SK-N-SH treated with all-trans-retinoic acid at 6 μM for 48 hours (cell line): Measurements from ENCODE around the gene MICB.

Experiments
- ATAC-seq: fragments of 200-7000 bp; cut with Tn5 transposase; 3 replicates; pipeline ENCODE4 v1.9.1; 2020; ENCODE audit warnings: mild to moderate bottlenecking, moderate library complexity
- ARNTL ChIP-seq: fragments of 450-650 bp; formaldehyde crosslinking; IDR thresholded peaks from 2 replicates; pipeline ENCODE4 v1.5.0; 2020; ENCODE audit warnings: low read depth, mild to moderate bottlenecking, moderate library complexity, borderline replicate concordance
- BACH2 ChIP-seq: fragments of 250-450 bp; sonication (Bioruptor Pico); IDR thresholded peaks from 2 replicates; pipeline ENCODE4 v1.9.0; 2021; ENCODE audit warnings: mild to moderate bottlenecking, borderline replicate concordance
- CSRNP3 ChIP-seq: fragments of 250-450 bp; sonication (Bioruptor Pico); IDR thresholded peaks from 2 replicates; pipeline ENCODE4 v1.5.1; 2021; ENCODE audit warnings: mild to moderate bottlenecking, moderate library complexity
- GLIS3 ChIP-seq: fragments of 250-450 bp; sonication (Bioruptor Pico); IDR thresholded peaks from 2 replicates; pipeline ENCODE4 v1.5.0; 2020; ENCODE audit warnings: mild to moderate bottlenecking, moderate library complexity
- ISL1 ChIP-seq: fragments of 250-450 bp; sonication (Bioruptor Pico); IDR thresholded peaks from 2 replicates; pipeline ENCODE4 v2.1.2; 2022; ENCODE audit warnings: mild to moderate bottlenecking, moderate library complexity
- OSR1 ChIP-seq: fragments of 250-450 bp; sonication (Bioruptor Pico); IDR thresholded peaks from 2 replicates; pipeline ENCODE4 v1.8.0; 2022; ENCODE audit warnings: moderate library complexity, mild to moderate bottlenecking, inconsistent platforms
- PATZ1 ChIP-seq: fragments of 250-450 bp; sonication (Bioruptor Pico); IDR thresholded peaks from 2 replicates; pipeline ENCODE4 v1.8.0; 2020; ENCODE audit warnings: mild to moderate bottlenecking, moderate library complexity, borderline replicate concordance
- POU6F1 ChIP-seq: fragments of 250-450 bp; sonication (Bioruptor Pico); IDR thresholded peaks from 2 replicates; pipeline ENCODE4 v1.8.0; 2021; ENCODE audit warnings: low read depth, mild to moderate bottlenecking, moderate library complexity, borderline replicate concordance
- PPARA ChIP-seq: fragments of 250-450 bp; sonication (Bioruptor Pico); IDR thresholded peaks from 2 replicates; pipeline ENCODE4 v1.5.0; 2020; ENCODE audit warnings: mild to moderate bottlenecking, borderline replicate concordance
- RARB ChIP-seq: fragments of 250-450 bp; sonication (Bioruptor Pico); IDR thresholded peaks from 2 replicates; pipeline ENCODE4 v1.8.0; 2021; ENCODE audit warnings: mild to moderate bottlenecking, moderate library complexity
- SNAI2 ChIP-seq: fragments of 250-450 bp; sonication (Bioruptor Pico); IDR thresholded peaks from 2 replicates; pipeline ENCODE4 v1.5.0; 2020; ENCODE audit warnings: mild to moderate bottlenecking, moderate library complexity
- TCF4 ChIP-seq: fragments of 250-450 bp; sonication (Bioruptor Pico); IDR thresholded peaks from 2 replicates; pipeline ENCODE4 v1.8.0; 2021; ENCODE audit warnings: mild to moderate bottlenecking, moderate library complexity, borderline replicate concordance
- TOX ChIP-seq: fragments of 250-450 bp; sonication (Bioruptor Pico); IDR thresholded peaks from 2 replicates; pipeline ENCODE4 v1.8.0; 2021; ENCODE audit warnings: mild to moderate bottlenecking, moderate library complexity, borderline replicate concordance
- TSHZ2 ChIP-seq: fragments of 250-450 bp; sonication (Bioruptor Pico); IDR thresholded peaks from 2 replicates; pipeline ENCODE4 v1.5.0; 2020; ENCODE audit warnings: mild to moderate bottlenecking, moderate library complexity
- ZC3H10 ChIP-seq: fragments of 250-450 bp; sonication (Bioruptor Pico); IDR thresholded peaks from 2 replicates; pipeline ENCODE4 v1.5.1; 2021; ENCODE audit warnings: mild to moderate bottlenecking, moderate library complexity
- ZFP3 ChIP-seq: fragments of 250-450 bp; sonication (Bioruptor Pico); IDR thresholded peaks from 2 replicates; pipeline ENCODE4 v1.5.0; 2020; ENCODE audit warnings: mild to moderate bottlenecking, moderate library complexity
- ZFP30 ChIP-seq: fragments of 450-650 bp; formaldehyde crosslinking; IDR thresholded peaks from 2 replicates; pipeline ENCODE4 v1.5.0; 2022; ENCODE audit warnings: mild to moderate bottlenecking, moderate library complexity
- ZNF565 ChIP-seq: fragments of 450-650 bp; formaldehyde crosslinking; conservative IDR thresholded peaks from 2 replicates; pipeline ENCODE4 v1.5.0; 2020; ENCODE audit warnings: low read depth, mild to moderate bottlenecking, moderate library complexity
- ZNF70 ChIP-seq: fragments of 450-650 bp; formaldehyde crosslinking; IDR thresholded peaks from 2 replicates; pipeline ENCODE4 v1.5.0; 2020; ENCODE audit warnings: mild to moderate bottlenecking, moderate library complexity
- ZNF8 ChIP-seq: fragments of 450-650 bp; formaldehyde crosslinking; IDR thresholded peaks from 2 replicates; pipeline ENCODE4 v1.5.0; 2020; ENCODE audit warnings: mild to moderate bottlenecking, moderate library complexity

MICB gene

GRCh38 chr6:31558631-31559500 is 60.9 kb downstream of the MICB start (continued):
- TF ChIP-seq BACH2 (CRISPR knock-in tag), result no peak
- no peak for TF ChIP-seq CSRNP3
- no peak for TF ChIP-seq ARNTL (CRISPR knock-in tag)
- no peak for TF ChIP-seq GLIS3 (CRISPR knock-in tag)
- TF ChIP-seq ZNF8 (CRISPR knock-in tag), result no peak

GRCh38 chr6:31559606-31559957 is 61.6 kb downstream of the MICB start:
- ATAC-seq, result peak; percentile 3; the same call in 1 of the 3 replicates

More at GRCh38 chr6:31559606-31559957, 61.6 kb downstream of the MICB start:
- TF ChIP-seq POU6F1 (no peak), TOX (CRISPR knock-in tag) (no peak), TCF4 (no peak), PATZ1 (CRISPR knock-in tag) (no peak), RARB (CRISPR knock-in tag) (no peak), ZC3H10 (no peak), OSR1 (no peak), ZNF70 (CRISPR knock-in tag) (no peak), SNAI2 (CRISPR knock-in tag) (no peak), ZFP30 (CRISPR knock-in tag) (no peak), GLIS3 (CRISPR knock-in tag) (no peak), CSRNP3 (no peak), ZFP3 (CRISPR knock-in tag) (no peak), PPARA (no peak), ISL1 (CRISPR knock-in tag) (no peak), ZNF565 (CRISPR knock-in tag) (no peak), ZNF8 (CRISPR knock-in tag) (no peak), TSHZ2 (CRISPR knock-in tag) (no peak)
